Stimulated activated CD4-positive, alpha-beta T cell treated with anti-CD3 and anti-CD28 coated beads, Interleukin-1b, Interleukin-23, amount 100 ng/mL, for 1 hour (primary cell): ENCODE measurements around the gene VPS41.

Experiments used
- DNase-seq, 2 donors: peaks; one replicate each; pipeline ENCODE4 v3.0.0-alpha.2; 2020; ENCODE audit warnings: low read depth in 2 of 2

The VPS41 gene

GRCh38 chr7:38905056-38905759 is 3.8 kb downstream of the VPS41 start:
- no peak for DNase-seq

GRCh38 chr7:38903057-38903456 is 5.9 kb downstream of the VPS41 start:
- DNase-seq, result no peak

DNA sequence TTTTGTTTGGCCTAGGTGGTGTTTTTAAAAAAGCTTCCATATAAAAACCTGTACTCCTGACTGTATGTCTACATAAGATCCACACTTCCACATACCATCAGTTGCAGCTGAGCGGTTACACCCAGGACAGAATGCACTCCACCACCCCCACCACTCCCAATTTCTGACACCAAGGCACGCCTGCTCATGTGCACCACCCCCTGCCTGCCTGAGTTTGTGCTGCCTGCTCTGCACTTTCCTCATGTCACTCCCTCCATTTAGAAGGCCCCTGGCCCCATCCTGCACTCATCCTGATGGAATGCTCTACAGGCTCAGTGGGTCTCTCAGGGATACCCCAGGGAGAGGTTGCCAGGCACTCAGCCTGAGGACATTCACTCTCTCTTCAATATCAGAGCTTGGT is 6.5 kb downstream of the VPS41 start:
- no peak for DNase-seq

- no peak for DNase-seq
These were observed 15.9 kb downstream of the VPS41 start for GRCh38 chr7:38893061-38893460.

- no peak for DNase-seq
These were observed 18.4 kb downstream of the VPS41 start for GRCh38 chr7:38890597-38890996.

DNA sequence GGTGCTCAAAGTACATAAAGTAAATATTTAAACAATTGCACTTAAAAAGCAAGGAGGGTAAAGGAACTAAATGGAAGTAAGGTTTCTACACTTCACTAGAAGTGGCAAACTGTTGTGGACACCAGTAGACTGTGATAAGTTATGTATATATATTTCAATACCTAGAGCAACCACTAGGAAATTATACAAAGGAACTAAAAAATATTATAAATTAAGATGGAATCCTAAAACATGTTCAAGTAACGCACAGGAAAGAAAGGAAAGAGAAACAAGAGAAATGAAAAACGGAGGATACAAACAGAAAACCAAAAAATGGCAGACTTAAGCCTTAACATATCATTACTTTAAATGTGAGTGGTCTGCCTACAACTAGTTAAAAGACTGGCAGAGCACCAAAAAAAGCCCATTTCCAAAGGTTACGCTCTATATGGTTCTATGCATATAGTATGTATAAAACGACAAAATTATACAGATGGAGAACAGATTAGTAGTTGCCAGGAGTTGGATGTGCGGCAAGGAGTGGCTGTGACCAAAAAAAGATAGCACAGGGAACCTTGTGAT is 19.0 kb downstream of the VPS41 start:
- no peak for DNase-seq

DNA sequence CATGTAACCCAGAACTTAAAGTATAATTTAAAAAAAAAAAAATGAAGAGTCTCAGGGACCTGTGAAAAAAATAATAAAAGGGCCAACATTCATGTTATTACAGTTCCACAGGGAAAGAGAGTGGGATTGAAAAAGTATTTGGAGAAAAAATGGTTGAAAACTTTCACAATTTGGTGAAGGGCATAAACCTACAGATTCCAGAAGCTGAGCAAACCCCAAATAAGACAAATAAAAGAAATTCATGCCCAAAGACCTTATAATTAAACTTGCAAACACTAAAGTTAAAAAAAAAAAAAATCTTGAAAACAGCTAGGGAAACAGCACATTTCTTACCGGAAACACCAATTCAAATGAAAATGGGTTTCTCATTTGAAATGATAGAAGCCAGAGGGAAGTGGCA is 19.9 kb downstream of the VPS41 start:
- no peak for DNase-seq

DNA sequence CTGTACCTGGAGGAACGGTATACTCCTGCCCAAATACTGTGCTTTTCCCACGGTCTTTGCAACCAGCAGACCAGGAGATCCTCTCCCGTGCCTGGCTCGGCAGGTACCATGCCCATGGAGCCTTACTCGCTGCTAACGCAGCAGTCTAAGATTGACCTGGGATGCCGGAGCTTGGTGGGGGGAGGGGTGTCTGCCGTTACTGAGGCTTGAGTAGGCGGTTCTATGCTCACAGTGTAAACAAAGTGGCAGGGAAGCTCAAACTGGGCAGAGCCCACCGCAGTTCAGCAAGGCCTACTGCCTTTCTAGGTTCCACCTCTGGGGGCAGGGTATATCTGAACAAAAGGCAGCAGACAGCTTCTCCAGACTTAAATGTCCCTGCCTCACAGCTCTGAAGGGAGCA is 22.7 kb downstream of the VPS41 start:
- DNase-seq, result no peak

GRCh38 chr7:38883706-38884105 is 25.3 kb downstream of the VPS41 start:
- DNase-seq, result no peak

DNA sequence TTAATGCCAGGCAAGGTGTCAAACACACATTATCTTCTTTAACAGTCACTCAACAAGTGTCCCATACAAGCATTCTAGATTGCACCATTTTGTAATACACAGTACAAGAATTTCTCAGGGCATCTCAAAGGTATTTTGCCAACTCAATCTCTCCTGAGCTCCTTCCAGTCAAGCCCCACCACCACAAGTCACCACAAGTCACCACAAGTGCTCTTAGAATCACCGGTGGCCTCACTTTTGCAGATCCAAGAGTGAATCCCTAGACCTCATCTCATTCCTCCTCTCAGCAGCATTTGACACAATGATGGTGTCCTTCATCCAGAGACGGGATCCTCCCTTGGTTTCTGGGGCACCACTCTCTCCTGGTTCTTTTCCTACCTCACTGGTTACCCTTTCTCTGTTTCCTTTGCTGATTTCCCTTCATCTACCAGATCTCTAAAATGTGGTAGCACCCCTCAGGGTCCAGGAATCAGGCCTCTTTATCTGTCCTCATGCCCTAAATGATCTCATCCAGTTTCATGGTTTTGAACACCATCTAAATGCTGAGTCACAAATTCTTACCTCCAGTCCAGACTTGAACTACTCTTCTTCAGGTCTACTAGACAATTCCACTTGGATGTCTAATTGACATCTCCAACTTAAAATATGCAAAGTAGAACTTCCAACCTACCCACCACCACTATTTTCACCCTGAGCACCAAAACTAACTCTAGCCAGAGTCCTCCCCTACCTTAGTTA is 26.9 kb downstream of the VPS41 start:
- no peak for DNase-seq

GRCh38 chr7:38881015-38881414 is 28.0 kb downstream of the VPS41 start:
- DNase-seq, result no peak

DNA sequence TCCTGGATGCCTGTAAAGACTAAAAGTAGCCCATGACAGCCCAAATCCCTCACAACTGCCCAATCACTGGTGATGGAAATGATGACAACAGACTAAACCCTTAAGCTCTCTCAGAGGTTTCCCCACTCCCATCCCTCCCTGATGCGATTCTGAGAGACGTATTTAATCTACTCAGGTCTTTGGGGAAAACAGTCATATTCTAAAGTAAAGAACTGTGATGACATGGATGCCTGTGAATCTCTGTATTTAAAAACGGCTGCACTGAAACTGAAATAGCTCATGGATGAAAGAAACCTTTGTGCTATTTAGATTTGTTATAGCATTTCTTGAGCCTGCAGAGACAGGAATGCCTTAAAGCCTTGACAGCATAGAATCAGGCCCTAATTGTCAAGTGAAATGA is 28.5 kb downstream of the VPS41 start:
- DNase-seq, result no peak

DNA sequence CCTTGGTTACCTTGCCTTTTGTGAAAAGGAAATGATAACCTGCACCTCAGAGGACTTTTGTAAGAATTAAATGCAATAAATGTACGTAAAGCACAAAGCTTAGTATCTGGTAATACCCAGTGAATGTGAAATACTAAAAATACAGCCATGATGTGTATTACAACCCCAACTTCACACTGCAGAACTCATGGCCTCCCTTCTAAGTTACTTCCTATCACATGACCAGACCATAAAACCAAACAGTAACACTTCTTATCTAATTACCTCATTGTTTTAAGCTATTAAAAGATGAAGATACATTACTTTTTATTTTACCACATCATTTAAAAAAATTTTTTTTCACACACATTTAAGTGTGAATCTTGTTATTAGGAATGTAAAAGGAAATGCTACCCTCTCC is 29.0 kb downstream of the VPS41 start:
- no peak for DNase-seq

GRCh38 chr7:38878694-38879457 is 30.1 kb downstream of the VPS41 start:
- no peak for DNase-seq

DNA sequence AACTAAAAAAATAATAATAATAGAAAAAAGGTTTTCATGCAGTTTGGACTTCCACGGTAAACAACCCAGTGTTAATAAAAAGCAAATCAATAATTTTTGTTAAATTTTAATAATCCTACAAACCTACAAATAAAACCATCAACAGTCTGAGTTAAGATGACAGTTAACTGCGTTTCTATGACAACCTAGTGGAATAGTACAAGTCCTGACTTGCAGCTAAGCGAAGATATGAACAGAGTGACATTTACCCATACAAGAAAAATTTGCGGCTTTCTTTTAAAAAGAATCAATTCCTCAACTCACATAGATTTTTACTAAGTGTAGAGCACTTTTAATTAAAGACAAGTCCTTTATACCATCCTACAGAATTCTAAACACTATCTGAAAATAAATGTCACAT is 35.6 kb downstream of the VPS41 start:
- no peak for DNase-seq

GRCh38 chr7:38872202-38872601 is 36.8 kb downstream of the VPS41 start:
- no peak for DNase-seq

- no peak for DNase-seq
These were observed 38.8 kb downstream of the VPS41 start for GRCh38 chr7:38870147-38870546.

DNA sequence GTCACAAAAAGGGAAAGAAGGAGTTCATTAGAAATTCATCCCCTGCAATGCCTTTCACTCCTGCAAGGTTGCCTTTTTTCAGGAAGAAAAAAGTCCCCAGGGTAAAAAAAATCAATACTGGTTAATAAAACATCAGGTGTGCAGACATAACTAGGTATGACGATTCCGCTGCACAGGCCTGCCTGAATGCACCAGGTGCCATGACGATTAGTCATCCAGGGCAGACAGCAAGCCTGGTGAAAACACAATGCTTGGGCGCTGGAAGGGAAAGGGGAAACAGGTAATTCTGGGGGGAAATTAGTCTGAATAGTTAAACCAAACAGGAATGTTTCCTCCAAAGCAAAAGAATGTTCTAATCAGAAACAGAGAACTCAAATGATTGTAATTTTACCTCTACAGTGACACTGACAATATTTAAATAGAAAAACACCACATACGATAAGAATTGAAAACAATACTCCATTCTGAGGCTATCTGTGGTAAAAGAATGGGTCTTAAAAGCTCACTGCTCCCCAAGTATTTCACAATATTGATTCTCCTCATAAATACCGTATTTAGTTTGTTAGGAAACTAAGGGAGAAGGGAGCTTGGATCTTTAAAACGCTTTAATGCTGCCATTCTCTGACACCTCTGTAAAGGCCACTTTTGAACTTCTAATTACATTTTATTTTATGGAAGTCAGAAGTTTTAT is 45.2 kb downstream of the VPS41 start:
- DNase-seq, result no peak

- DNase-seq, result no peak
These were observed 46.3 kb downstream of the VPS41 start for GRCh38 chr7:38862666-38863065.

DNA sequence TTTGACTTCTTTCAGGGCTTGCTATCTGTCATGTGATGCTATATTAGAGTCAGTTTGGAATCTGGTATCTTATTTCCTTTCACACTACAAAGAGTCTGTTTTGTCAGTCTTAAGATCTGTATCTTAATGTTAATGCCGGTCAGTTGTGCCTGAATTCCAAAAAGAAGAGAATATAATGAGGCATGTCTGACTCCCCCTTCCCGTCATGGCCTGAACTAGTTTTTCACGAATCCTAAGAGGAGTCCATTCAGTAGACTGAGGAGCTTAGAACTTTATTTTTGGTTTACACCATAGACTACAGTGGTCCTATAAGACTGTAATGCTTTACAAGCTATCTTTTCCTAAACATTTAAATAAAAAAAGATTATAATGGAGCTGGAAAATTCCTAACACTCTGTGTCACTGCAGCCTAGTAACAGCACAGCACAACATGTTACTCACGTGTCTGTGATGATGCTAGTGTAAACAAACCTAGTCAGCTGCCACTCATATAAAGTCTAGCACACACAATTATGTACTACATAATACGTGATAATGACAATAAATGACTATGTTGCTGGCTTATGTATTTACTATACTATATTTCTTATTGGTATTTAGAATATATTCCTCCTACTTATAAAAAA is 50.6 kb downstream of the VPS41 start:
- DNase-seq, result no peak

- DNase-seq, result no peak
These were observed 53.1 kb downstream of the VPS41 start for GRCh38 chr7:38855867-38856266.
